GM21526 (cell line): ENCODE results near the gene SGF29.
"Not testable (repeated sequence)": the region's sequence is repeated elsewhere in the genome, so short reads cannot be mapped to it uniquely, and the experiment has no call there.

Experiments
- ATAC-seq: cut with Tn5 transposase; IDR thresholded peaks from one replicate; pipeline ENCODE4 v1.9.1; 2021; ENCODE audit warnings: moderate library complexity; ENCODE audit not compliant: unreplicated experiment, low FRiP score

The SGF29 gene

DNA sequence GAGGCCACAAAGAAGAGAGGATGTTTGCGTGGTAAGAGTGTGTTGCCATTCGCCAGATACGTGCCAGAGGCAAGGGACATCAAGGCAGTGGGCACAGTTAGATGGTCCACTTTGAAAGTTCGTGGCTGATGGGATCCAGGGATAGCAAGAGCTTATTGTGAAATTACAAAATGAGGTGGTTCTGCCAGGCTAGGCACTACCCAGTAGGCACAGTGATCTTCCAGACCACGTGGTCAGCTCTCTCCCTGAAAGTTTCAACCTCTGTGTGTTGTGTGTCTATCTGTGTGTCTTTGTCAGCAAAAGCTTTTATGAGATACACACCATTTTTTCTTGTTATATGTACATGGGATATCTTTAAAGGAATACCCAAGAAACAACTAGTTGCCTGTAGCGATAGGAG, 9.5 kb downstream of the SGF29 start:
- no peak for ATAC-seq

GRCh38 chr16:28566233-28566925, 12.7 kb downstream of the SGF29 start:
- ATAC-seq = not testable (repeated sequence)

DNA sequence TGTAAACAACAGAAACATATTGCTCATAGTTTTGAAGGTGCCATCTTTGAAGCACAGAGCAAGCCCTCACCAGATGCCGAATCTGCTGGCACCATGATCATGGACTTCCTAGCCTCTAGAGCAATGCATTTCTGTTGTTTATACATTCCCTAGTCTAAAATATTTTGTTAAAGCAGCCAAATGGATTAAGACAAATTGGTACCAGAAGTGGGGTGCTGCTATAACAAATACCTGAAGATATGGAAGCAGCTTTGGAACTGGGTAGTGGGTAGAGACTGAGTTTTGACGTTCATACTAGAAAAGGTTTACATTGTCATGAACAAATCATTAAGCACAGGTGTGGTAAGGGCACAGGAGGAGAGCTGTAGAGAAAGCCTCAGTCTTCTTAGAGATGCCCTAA, 13.6 kb downstream of the SGF29 start:
- no peak for ATAC-seq

DNA sequence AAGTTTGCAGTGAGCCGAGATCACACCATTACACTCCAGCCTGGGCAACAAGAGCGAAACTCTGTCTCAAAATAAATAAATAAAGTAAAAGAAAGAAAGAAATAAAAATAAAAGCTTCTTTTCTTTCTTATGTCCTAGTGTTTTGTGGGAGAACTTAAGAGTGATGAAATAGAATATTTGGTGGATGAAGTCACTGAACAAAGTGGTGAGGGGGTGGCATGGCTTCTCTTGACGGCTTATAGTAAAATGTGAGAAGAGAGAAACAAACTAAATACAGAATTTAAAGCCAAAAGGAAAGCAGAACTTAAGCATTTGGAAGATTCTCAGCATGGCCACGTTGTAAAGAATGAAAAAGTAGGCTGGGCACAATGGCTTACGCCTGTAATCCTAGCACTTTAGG, 15.3 kb downstream of the SGF29 start:
- no peak for ATAC-seq

DNA sequence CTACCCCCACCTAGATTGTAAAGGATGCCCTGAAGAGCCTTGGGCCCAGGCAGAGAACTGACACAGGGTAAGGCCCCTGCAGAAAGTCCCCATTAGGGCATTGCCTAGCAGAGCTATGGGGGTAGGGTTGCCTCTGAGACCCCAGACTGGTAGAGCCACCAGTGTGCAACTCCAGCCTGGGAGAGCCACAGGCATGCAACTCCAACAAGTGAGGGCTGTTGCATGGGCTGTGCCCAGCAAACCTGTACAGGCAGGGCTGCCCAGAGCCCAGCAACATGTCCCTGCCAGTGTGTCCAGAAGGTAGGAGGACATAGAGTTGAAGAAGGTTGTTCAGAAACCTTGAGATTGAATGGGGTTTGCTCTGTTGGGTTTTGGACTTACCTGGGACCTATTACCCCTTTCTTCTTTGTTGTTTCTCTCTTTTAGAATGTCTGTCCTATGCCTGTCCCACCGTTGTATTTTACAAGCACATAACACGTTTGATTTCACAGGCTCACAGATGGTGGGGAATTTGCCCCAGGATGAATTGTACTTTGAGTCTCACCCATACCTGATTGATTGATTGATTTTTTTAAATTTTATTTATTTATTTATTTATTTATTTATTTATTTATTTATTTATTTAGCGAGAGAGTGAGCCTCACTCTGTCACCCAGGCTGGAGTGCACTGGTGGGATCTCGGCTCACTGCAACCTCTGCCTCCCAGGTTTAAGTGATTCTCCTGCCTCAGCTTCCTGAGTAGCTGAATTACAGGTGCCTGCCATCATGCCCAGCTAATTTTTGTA, 16.4 kb downstream of the SGF29 start:
- no peak for ATAC-seq

DNA sequence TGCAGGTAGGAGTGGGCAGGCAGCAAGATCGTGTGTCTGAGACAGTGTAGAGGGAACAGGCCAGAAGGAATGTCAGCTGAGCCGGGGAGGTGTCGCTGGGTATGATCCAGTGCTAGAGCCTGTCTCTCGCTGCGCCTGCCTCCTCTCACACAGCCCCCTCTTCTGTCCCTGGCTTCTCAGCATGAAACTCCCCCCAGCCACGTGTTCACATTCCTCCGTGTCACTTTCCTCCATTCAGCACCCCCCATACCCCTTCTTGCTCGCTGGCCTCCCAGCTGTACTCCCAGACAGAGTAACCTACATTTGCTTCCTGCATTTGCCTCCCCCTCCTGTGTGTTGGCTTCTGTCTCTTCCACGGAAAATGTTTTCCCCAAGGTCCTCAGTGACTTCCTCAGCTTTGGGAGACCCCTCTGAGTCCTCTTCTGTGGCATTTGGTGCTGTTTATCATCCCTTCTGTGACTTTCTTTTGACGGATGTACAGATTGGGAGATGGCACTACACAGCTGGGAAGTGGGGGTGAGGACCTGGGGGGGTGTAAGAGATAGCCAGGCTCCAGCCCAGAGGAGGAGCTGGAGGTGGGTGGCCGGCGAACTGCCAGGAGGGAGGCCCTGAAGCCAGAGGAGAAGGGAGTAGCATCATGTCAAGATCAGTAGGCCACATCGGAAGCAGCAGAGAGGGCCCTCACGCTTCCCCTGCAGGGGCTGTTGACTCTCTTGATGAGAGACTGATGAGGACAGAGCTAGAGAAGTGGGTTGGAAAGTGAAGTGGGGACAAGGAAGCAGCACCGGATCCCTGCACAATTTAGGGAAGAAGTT, 19.2 kb downstream of the SGF29 start:
- ATAC-seq = no peak

- no peak for ATAC-seq
Observed at GRCh38 chr16:28573738-28574718, 20.3 kb downstream of the SGF29 start.

DNA sequence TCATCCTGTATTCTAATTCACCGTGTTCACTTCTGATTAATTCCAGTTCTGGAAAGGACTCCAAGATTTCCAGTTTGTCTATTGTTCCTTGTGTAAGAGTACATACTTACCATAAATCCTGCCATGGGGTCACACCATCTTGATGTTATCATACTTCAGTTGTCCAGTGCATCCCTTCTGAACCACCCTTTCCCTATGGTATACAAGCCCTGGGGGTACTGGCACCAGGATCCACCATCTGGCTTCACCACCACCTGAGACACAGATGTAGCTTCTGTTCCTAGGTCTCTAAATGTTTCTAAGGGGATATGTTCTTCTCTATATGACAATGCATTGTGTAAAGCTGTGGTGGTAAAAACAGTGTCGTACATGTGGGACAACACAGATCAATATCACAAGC, 21.2 kb downstream of the SGF29 start:
- no peak for ATAC-seq

DNA sequence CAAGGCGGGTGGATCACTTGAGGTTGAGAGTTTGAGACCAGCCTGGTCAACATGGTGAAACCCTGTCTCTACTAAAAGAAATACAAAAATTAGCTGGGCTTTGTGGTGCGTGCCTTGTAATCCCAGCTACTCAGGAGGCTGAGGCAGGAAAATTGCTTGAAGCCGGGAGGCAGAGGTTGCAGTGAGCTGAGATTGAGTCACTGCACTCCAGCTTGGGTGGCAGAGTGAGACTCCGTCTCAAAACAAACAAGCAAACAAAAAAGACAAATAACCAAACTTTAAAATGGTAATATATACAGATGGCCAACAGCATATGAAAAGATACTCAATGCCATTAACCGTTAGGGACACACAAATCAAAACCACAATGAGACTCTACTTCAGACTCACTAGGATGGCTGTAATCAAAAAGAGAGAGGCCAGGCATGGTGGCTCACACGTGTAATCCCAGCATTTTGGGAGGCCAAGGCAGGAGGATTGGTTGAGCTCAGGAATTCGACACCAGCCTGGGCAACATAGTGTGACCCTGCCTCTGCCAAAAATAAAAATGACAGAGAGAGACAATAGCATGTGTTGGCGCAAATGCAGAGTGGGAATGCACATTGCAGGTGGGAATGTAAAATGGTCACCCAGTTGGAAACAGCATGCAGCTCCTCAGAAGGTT, 21.9 kb downstream of the SGF29 start:
- no peak for ATAC-seq

GRCh38 chr16:28580726-28581315, 27.1 kb downstream of the SGF29 start:
- no peak for ATAC-seq

DNA sequence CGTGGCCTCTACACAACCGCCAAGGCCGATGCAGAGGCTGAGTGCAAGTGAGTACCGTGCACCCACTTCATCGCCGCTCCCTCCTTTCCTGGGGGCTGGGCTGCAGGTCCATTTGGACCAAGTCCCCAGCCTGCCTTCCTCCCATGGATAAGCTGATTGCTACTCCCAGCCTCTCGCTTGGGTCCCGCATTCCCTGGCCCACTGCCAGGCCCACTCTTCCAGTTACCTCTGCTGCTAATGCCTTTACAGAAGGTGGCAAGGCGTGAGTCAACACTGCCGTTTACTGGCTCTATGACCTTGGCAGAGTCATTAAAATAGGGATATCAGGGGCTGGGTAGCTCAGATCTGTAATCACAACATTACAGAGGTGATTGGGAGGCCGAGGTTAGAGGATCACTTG, 32.0 kb downstream of the SGF29 start:
- no peak for ATAC-seq

DNA sequence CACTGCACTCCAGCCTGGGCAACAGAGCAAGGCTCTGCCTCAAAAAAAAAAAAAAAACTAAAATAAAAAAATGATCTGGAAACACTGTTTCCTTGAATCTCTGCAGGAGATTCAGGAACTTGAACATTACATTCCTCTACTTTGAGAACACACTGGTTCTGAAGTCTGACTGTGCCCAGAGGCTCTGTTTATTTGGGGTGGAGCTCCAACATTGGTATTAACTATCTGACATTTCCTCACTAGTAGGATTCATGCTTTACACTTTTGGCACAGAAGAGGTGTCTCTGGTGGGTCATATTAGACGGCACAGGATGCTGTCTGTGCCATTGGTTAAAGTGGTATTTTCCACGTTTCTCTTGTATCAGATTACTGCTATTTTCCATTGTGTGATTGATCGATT, 32.7 kb downstream of the SGF29 start:
- no peak for ATAC-seq

GRCh38 chr16:28587386-28587785, 33.7 kb downstream of the SGF29 start:
- ATAC-seq = no peak

- ATAC-seq = no peak
Observed at GRCh38 chr16:28589069-28589468, 35.3 kb downstream of the SGF29 start.

- no peak for ATAC-seq
Observed at GRCh38 chr16:28589930-28590329, 36.2 kb downstream of the SGF29 start.

DNA sequence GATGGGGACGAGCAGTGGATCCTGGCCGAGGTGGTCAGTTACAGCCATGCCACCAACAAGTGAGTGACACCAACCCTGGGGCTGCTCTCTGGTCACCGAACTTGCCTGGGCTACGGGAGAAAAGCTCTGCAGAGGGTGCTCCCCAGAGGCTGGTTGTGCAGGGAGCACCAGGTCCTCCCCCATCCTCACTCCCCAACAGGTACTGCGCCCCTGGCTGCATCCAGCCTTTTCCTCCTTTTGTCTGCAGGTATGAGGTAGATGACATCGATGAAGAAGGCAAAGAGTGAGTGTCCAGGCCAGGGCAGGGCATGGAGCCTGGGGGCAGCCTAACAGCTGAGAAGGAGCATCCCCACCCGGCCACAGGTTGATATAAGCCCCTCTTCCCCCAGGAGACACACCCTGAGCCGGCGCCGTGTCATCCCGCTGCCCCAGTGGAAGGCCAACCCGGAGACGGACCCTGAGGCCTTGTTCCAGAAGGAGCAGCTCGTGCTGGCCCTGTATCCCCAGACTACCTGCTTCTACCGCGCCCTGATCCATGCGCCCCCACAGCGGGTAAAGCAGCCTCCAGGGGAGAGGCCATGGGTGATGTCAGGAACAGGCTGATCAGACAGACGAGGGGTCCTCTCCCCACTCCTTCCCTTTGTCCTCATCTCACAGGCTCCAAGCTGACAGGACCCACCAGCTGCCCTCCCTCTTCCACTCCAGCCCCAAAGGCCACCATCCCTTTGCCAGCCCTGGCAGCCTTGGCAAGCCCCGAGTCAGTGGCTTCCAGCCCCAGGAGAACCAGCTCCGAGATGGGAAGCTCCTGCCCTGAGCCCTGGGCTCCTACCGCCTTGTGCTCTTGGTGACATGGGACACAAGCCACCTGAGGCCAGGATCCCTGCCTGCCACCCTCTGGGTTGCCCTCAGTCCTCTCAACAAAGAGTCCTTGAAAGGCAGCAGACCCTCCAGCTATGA, 36.9 kb downstream of the SGF29 start:
- ATAC-seq = no peak

DNA sequence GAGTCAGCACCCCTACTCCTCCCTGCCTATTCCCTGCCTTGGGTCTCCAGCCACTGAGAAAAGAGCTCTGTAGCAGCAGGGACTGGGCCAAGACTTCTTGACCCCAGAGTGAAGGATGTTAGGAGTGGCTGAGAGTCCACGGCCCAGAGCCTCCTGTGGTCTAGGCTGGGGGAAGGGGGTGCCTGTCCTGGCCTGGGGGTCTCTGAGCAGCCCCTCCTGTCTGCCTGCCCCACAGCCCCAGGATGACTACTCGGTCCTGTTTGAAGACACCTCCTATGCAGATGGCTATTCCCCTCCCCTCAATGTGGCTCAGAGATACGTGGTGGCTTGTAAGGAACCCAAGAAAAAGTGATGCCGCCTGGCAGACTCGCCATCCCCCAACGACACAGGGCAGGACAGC, 37.6 kb downstream of the SGF29 start:
- no peak for ATAC-seq

- no peak for ATAC-seq
Observed at GRCh38 chr16:28592511-28592910, 38.8 kb downstream of the SGF29 start.
